ENCODE measurements around the gene EXOC1L.

Gene EXOC1L

GRCh38 chr4:55884093-55884850 is 64.7 kb downstream of the EXOC1L start:
- DNase-seq (ENCODE audit: low spot score) = no peak

DNA sequence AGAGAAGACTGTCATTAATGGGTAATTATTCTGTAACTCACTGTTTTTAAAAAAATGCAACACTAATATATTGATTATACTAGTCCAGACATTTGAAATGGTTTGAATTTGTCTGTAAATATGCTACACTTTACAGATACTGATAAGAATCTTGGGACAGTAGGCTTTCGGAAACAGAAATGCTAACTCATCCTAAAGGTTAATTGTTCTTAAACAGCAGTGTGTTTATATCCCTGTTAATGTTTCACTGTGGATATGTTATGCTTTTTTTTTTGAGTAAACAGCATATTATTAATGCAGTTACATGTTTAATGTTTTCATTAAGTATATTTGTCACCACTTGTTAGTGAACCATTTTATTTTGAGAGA is 65.2 kb downstream of the EXOC1L start:
- no peak for DNase-seq (ENCODE audit: low spot score)
